Calu3 (cell line): Measurements from ENCODE around the gene ELF4. TPM values are rescaled to one million over a fixed set of nuclear protein-coding genes. Genes with fewer than 3 reads are reported as not detected.

ENCODE experiments used
- BruUV-seq: library from RNA; stranded (reverse); fragments of 400-500 nt; replicated peaks from 2 replicates; lab custom pipeline; 2021; lab: Mats Ljungman, UMichigan
- CTCF ChIA-PET: fragments of 300-600 bp; sonication (Branson Sonifier 250); formaldehyde crosslinking; loops from one replicate; lab custom pipeline; 2022; ENCODE audit warnings: antibody characterized with exemption; lab: Charles Lee
- DNase-seq: peaks from one replicate; pipeline ENCODE4 v3.0.0; 2022
- H3K27ac Mint-ChIP-seq: one replicate; pipeline ENCODE4 v1.8.0; 2022; ENCODE audit warnings: mixed read lengths; ENCODE audit not compliant: unreplicated experiment
- H3K27me3 Mint-ChIP-seq: one replicate; pipeline ENCODE4 v1.8.0; 2022; ENCODE audit warnings: mixed read lengths; ENCODE audit not compliant: unreplicated experiment
- H3K36me3 Mint-ChIP-seq: one replicate; pipeline ENCODE4 v1.8.0; 2022; ENCODE audit warnings: mild to moderate bottlenecking, moderate library complexity, mixed read lengths; ENCODE audit not compliant: insufficient read depth, unreplicated experiment
- H3K4me1 Mint-ChIP-seq: one replicate; pipeline ENCODE4 v1.8.0; 2022; ENCODE audit warnings: mild to moderate bottlenecking, low read depth, mixed read lengths; ENCODE audit not compliant: unreplicated experiment
- H3K4me3 Mint-ChIP-seq: one replicate; pipeline ENCODE4 v1.8.0; 2022; ENCODE audit warnings: mild to moderate bottlenecking, low read depth, moderate library complexity, mixed read lengths; ENCODE audit not compliant: unreplicated experiment
- H3K9me3 Mint-ChIP-seq: one replicate; pipeline ENCODE4 v1.8.0; 2022; ENCODE audit warnings: low read depth, mixed read lengths; ENCODE audit not compliant: unreplicated experiment
- intact Hi-C: fragments of 100-400 bp; cut with micrococcal nuclease; formaldehyde crosslinking; loops from one replicate; pipeline ENCODE4 v1.10.0; 2022; ENCODE audit not compliant: unreplicated experiment
- total RNA-seq: library from RNA; stranded (reverse); gene quantifications from 2 replicates; pipeline ENCODE4 v1.2.3, GENCODE V29; 2022
- TF ChIP-seq, protein P1 (sequence below): fragments of 200-600 bp; IDR thresholded peaks from one replicate; pipeline ENCODE4 v1.8.0; 2022; ENCODE audit warnings: antibody characterized with exemption; ENCODE audit not compliant: unreplicated experiment

The ELF4 gene
- total RNA-seq, 1 experiment from 2014 or later, result 21.0 TPM

DNA sequence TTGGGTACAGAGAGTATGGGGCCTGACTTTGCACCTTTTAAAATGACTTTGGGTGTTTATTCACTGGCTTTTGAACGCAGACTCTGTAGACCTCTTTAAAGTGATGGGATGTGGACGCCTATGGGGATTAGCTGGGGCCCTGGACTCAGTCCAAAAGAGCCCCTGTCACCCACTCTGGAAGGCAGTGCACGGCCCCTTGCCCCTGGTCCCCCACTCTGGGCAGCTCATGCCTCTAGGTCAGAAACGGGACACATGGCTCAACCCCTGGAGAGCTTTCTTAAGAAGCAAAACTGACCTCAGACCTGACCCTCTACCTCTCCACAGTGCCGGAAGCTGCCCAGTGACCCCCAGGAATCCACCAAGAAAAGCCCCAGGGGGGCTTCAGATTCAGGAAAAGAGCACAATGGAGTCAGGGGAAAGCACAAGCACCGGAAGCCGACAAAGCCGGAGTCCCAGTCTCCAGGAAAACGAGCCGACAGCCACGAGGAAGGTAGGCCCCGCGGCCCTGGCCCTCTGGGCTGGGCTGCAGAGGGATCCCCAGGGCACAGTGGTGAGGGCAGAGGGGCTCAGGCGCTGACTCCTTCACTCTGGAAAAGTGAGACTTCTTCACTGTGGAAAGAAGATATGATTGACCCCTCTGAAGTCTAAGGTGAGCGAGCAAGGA lies 89.5 kb downstream of the ELF4 start:
- H3K4me1 Mint-ChIP-seq, result no peaks in the 10 kb centered on the region
- CTCF ChIA-PET, result no interaction called here
- no peaks in the 10 kb centered on the region for H3K9me3 Mint-ChIP-seq

GRCh38 chrX:130018143-130018542 lies 92.2 kb downstream of the ELF4 start:
- Mint-ChIP-seq H3K36me3 (peaks cover 11% of the 10 kb centered on the region), H3K27me3 (no peaks in the 10 kb centered on the region), H3K4me1 (no peaks in the 10 kb centered on the region), H3K4me3 (no peak overlapping the region), H3K27ac (no peak overlapping the region), H3K9me3 (no peaks in the 10 kb centered on the region)
- no peak for DNase-seq
- CTCF ChIA-PET, result interaction anchor here (0.6 kb wide), 1 partner anchor 305 kb away, joined by 3 read pairs; no protein-coding TSS in a partner anchor
- no TSS peak for BruUV-seq
- TF ChIP-seq, protein P1, sequence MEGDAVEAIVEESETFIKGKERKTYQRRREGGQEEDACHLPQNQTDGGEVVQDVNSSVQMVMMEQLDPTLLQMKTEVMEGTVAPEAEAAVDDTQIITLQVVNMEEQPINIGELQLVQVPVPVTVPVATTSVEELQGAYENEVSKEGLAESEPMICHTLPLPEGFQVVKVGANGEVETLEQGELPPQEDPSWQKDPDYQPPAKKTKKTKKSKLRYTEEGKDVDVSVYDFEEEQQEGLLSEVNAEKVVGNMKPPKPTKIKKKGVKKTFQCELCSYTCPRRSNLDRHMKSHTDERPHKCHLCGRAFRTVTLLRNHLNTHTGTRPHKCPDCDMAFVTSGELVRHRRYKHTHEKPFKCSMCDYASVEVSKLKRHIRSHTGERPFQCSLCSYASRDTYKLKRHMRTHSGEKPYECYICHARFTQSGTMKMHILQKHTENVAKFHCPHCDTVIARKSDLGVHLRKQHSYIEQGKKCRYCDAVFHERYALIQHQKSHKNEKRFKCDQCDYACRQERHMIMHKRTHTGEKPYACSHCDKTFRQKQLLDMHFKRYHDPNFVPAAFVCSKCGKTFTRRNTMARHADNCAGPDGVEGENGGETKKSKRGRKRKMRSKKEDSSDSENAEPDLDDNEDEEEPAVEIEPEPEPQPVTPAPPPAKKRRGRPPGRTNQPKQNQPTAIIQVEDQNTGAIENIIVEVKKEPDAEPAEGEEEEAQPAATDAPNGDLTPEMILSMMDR, result no peak
- intact Hi-C loops, result no loop called here

More for the DNA sequence above, 89.5 kb downstream of the ELF4 start:
- Mint-ChIP-seq H3K27me3 (no peaks in the 10 kb centered on the region), H3K27ac (no peak overlapping the region), H3K4me3 (no peak overlapping the region), H3K36me3 (no peaks in the 10 kb centered on the region)
- TF ChIP-seq, protein P1, result no peak
- intact Hi-C loops, result no loop called here
- BruUV-seq, result no TSS peak
- no peak for DNase-seq

GRCh38 chrX:130015181-130015580 lies 95.1 kb downstream of the ELF4 start:
- Mint-ChIP-seq H3K9me3 (no peaks in the 10 kb centered on the region), H3K27me3 (no peaks in the 10 kb centered on the region), H3K4me1 (no peaks in the 10 kb centered on the region), H3K27ac (no peak overlapping the region), H3K36me3 (peaks cover 11% of the 10 kb centered on the region), H3K4me3 (no peak overlapping the region)
- DNase-seq, result no peak
- intact Hi-C loops, result no loop called here
- BruUV-seq, result no TSS peak
- CTCF ChIA-PET, result no interaction called here
- TF ChIP-seq, protein P1, result no peak

Other genes starting within 250 kb of the ELF4 start
- 42.3 and 43.1 TPM in 2 replicates for gene UTP14A, start 204.3 kb downstream of the ELF4 start, total RNA-seq
- 6.7 and 10.1 TPM in 2 replicates for gene BCORL1, start 127.9 kb downstream of the ELF4 start, total RNA-seq
- gene AIFM1, start 55.3 kb upstream of the ELF4 start, total RNA-seq, result 50.3 and 52.7 TPM in 2 replicates
- gene RAB33A, start 61.5 kb upstream of the ELF4 start, total RNA-seq, result not detected in 2 replicates
- 7.9 and 8.8 TPM in 2 replicates for gene ZNF280C, start 158.4 kb upstream of the ELF4 start, total RNA-seq
- gene SLC25A14, start 229.4 kb upstream of the ELF4 start, total RNA-seq, result 12.1 and 15.4 TPM in 2 replicates